Kidney tubule cell (primary cell): ENCODE data around the gene GHSR.

Experiments
- DNase-seq: peaks from one replicate; pipeline ENCODE4 v3.0.0-alpha.2; 2018; ENCODE audit warnings: low spot score

Gene GHSR

DNA sequence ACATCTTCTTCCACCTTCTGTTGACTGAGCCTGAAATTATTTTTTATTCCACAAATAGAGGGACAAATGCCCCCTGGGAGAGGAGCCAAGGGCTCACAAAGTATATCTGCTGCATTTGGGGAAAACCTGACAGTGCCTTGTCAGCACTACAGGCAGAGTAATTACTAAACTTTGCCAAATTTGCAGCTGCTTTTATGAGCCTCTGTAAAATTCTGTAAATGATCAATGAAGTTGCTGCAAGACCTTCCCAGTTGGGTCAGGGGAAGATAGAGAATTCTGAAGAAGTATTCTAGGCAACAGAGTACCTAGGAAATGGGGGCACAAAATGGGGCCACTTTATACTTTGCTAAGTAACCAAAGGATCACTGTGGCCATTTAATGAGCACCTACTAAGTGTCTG, 10.5 kb downstream of the GHSR start:
- DNase-seq = no peak

DNA sequence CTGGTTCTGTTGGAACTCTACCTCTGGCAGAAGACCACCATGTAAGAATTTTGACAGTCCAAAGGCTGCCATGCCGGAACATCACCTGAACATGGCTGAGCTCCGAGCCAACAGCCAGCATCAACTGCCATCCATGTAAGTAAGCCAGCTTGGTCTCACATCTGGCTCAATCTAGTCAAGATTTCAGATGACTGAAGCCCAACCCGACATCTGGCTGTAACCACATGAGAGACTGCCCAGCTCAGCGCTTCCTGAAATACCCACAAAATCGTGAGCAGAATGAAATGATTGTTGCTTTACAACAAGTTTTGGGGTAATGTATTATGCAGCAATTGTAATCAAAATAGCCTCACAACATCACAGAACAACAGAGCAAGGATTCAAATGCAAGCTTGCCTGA, 32.9 kb downstream of the GHSR start:
- no peak for DNase-seq

DNA sequence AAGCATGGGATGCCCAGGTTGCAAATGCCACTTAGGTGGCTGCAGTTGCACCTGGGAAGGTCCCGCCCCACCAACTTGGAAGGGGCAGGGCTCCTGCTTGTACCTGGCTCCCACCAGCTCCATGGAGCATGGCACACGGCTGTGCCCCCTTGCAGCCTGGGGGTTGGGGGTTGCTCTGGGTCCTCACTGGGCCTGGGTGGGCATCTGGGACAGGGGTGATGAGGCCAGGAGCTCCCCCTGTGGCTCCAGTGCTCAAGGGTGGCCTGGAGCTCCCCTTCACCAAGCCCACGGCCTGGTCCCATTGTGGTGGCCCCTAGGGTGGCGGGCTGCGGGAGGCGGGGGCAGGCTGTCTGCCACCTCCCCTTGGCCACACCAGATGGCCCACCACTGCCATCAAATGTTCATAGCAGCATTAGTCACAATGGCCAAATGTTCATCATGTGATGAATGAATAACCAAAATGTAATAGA, 36.7 kb downstream of the GHSR start:
- no peak for DNase-seq

DNA sequence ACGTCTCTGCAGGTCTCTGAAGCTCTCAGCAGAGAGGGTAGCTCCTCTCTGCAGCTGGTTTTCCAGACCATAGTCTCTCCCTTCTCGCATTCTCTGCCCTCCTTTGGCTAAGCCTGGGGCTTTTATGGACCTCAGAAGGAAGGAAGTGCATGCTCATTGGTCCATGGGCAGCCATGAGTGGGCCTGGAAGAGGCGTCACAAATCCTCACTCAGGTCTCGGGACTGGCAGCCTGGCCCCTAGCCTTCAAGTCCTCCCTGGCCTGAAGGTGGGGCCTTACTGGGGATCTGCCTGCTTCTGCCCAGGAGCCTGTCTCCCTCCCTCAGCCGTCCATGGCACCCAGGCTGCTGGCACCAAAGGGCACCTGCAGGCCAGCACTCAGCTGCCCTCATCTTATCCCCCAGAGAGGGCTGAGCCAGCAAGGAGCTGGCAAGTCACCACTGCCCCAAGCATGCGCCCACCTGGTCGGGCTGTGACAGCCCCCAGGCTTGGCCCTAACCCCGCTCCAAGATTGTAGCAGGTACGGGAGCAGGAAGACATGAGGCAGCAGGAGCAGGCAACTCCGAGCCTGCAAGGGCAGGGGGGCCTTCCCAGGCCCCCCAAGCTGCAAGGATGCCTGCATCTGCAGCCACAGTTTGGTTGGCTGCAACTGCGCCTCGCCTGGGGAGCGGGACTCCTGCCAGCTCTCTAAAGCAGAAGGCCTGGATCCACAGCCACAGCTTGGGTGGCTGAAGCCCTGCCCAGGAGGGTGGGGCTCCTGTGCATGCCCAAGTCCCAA, 37.4 kb downstream of the GHSR start:
- DNase-seq = no peak

DNA sequence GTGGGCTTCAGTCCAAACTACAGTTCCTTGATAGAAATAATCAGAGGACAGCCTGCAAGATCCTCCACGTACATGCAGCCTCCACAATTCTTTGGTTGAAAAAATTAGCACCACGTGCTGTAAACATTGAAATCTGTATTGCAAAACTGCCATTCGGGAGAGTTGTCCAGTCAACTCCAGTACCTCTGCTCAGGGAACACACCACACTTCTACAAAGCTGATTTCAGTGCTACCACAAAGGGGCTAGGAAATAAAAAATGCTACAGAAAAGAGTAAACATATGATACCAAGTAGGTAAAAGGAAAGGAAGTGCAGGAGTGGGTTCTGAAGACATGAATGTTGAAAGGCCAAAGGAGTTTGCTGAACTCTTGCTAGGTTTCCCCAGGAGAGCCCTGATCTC, 40.4 kb downstream of the GHSR start:
- DNase-seq = no peak

DNA sequence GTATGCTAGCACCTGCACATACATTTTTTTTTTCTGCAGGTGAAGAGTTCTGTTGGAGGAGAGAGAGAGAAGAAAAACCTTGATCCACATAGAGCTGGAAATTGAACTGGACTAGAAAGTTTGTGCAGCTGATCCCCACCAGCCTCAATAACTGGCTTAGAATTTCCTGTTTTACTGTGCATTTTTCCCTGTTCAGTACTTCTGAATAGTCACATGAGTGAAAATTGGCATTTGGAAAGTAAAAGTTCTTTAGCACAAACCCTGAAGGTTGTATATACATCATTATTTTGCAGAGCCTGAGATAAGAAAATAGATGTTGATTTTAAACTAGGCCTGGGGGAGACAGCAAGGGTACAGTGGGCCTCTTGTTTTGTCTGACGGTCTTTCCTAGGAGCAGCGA, 42.3 kb downstream of the GHSR start:
- DNase-seq = no peak

DNA sequence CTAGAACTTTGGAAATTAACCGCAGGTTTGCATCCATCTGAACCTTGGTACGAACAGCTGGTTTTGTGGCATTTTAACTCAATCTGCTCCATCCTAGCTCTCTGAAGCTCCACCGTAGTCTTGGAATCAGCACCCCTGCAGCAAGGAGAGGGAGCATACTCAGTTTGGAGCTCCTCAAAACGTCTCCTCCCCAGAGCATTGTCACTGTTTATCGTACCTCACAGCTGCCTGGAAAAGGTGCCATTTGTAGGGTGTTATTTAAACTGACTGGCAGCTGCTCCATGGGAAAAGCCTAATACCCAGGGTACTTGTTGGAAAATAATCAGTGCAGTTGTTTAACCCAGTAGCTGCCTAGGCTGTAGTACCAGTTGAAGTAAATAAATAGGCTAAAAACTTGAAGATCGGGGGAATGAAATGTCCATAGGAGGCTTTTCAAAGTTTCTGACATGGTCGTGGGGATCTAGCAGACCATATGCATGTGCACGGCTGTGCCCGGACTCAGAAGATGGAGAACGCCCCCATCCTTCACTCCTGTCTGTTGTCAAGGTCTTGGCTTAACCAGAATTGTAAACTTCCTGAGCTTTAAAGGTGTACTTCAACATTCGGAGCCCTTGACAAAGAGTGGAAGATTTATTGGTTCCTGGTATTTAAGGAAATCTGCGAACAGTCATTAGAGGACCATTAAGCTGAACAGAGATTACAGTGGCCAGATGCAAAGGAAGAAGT, 43.9 kb downstream of the GHSR start:
- DNase-seq = no peak

DNA sequence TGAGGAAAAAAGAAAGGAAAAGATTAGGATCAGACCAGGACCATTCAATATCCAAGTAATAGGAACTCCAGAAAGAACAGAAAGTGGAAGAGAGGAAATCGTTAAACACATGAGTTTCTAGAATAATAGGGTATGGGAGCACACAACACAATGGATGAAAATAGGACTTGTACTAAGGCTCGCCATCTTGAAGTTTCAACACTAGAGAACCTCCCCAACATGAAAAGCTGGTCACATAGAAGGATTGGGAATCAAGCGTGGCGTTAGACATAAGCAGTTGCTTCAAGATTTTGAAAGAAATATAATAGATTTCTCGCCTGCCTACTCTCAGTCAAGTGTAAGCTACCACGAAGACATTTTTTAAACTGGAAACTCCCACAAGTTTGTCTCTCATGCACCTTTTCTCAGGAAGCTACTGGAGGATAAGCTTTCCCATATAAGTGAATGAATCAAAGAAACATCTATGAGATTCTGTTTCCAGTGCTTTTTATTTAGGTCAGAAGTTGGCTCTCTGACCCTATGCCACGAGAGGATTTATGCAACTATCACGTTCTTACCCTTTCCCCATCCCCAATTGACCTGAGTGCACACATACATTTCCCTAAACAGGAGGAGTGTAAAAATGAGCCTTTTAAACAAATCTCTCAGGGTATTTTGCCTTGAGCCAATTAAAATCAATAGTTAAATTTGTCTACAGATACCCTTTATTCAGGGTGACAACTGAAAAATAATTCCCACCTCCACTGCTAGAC, 45.2 kb downstream of the GHSR start:
- no peak for DNase-seq

DNA sequence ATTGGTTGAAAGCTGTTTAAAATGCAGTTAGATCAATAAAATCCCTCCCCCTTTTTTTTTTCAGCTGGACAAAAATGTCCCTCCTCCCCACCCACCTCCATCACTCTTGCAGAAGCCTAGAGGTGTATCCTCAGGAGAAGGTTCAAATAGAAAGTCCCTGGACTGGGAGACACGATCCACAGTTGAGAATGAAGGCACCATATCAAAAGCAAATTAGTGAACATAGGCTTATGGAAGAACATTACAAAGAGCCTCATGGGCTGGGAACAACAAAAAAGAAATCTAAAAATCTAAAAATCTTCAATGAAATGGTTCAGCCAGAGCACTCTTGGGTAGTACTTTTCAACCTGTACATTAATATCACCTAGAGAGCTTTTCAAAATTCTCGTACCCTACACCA, 46.2 kb downstream of the GHSR start:
- no peak for DNase-seq

DNA sequence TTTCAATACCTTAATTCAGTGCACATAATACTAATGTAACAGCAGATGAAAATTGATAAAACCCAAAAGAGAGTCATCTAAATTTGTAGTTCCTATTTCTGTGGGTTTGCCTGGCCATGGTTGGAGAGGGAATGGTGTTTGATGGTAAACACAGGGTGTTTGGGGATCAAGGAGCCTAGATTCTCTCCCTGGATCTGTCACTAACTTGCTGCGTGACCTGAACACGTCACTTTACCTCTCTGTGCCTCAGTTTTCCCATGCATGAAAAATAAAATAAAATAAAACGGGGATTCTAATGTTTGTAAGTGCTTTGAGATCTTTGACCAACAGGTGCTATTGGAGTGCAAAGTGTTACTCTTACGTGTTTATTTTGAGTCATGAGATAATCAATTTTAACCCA, 49.8 kb downstream of the GHSR start:
- no peak for DNase-seq

DNA sequence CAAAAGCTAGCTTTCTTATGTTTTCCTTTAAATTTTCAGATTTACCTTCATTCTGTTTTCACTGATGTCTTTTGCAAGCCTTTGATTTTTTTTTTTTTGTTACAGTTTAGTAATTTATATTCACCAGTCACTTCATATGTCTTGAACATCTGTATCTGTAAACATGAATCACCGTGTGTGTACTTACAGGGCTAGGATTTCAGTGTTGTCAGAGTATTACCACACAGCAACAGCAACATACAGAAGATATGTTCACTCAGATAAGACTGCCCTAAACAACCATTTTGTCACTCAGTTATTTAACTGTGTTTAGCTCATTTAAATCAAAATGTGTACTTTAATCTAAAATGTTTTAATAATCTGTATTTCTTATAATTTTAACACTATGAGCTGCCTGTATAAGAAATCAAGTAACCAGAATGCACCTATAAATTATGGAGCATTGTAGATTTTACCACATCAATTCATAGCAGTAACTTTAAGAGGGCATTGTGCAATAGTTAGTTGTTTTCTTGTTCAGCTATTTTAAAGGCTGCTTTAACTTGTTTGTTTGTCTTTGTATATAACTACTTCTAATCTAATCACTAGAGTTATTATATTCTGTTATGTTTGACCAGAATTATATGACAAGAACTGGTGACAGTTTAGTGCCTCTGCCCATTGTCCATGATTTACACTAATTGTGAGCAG, 50.4 kb downstream of the GHSR start:
- no peak for DNase-seq

DNA sequence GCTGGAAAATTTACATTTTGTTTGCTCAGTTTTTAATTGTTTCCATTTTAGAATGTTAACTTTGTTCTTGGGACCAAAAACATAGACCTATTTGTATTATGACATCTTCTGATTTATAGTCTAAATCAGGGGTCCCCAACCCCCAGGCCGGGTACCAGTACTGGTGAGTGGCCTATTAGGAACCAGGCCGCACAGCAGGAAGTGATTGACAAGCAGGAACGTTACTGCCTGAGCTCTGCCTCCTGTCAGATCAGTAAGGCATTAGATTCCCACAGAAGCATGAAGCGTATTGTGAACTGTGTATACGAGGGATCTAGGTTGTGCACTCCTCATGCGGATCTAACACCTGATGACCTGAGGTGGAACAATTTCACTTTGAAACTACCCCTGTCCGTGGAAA, 51.9 kb downstream of the GHSR start:
- no peak for DNase-seq

DNA sequence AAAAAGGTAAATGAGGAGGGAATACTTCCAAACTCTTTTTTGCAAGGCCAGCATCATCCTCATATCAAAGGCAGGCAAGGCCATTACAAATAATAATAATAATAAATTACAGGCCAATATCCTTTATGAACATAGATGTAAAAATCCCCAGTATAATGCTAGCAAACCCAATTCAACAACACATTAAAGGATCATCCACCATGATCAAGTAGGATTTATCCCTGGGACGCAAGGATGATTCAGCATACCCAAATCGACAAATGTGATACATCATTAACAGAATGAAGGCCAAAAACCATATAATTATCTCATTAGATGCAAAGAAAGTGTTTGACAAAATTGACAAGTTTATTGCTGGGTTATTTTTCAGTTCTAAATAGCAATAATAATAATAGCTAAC, 53.6 kb downstream of the GHSR start:
- DNase-seq = no peak
